Smooth muscle cell (in vitro differentiated cells): ENCODE measurements around the gene LYSMD2. TPM values are rescaled to one million over a fixed set of nuclear protein-coding genes. Genes with fewer than 3 reads are reported as not detected.
A peak's percentile ranks its signal among the peaks of the same experiment; 100 is the strongest.

ENCODE experiments used
- DNase-seq: peaks from one replicate; lab custom pipeline; 2025; ENCODE audit not compliant: unreplicated experiment; lab: John Stamatoyannopoulos, UW
- H2AFZ ChIP-seq: fragments of 200-600 bp; sonication (generic); 2 replicates; pipeline ENCODE4 v1.6.0; 2016; ENCODE audit warnings: antibody characterized with exemption, low read depth, mild to moderate bottlenecking
- H3F3A ChIP-seq: fragments of 200-600 bp; sonication (generic); 2 replicates; pipeline ENCODE4 v1.6.0; 2017; ENCODE audit warnings: antibody characterized with exemption, low read depth
- H3K27ac ChIP-seq: fragments of 200-600 bp; sonication (generic); 2 replicates; pipeline ENCODE4 v1.5.1; 2016; ENCODE audit warnings: low read depth, mild to moderate bottlenecking
- H3K27me3 ChIP-seq: fragments of 200-600 bp; sonication (generic); 2 replicates; pipeline ENCODE4 v1.6.1; 2016; ENCODE audit warnings: low read depth, mild to moderate bottlenecking
- H3K36me3 ChIP-seq: fragments of 200-600 bp; sonication (generic); 2 replicates; pipeline ENCODE4 v1.5.1; 2016; ENCODE audit warnings: low read depth
- H3K4me1 ChIP-seq: fragments of 200-600 bp; sonication (generic); 2 replicates; pipeline ENCODE4 v1.5.1; 2016; ENCODE audit warnings: low read depth
- H3K4me2 ChIP-seq: fragments of 200-600 bp; sonication (generic); 2 replicates; pipeline ENCODE4 v1.6.0; 2016; ENCODE audit warnings: mild to moderate bottlenecking
- H3K4me3 ChIP-seq: fragments of 200-600 bp; sonication (generic); 2 replicates; pipeline ENCODE4 v1.5.1; 2016; ENCODE audit warnings: mild to moderate bottlenecking
- H3K79me2 ChIP-seq: fragments of 200-600 bp; sonication (generic); 2 replicates; pipeline ENCODE4 v1.6.0; 2016; ENCODE audit warnings: low read depth, mild to moderate bottlenecking
- H3K9ac ChIP-seq: fragments of 200-600 bp; sonication (generic); 2 replicates; pipeline ENCODE4 v1.6.0; 2016; ENCODE audit warnings: low read depth
- H3K9me3 ChIP-seq: fragments of 200-600 bp; sonication (generic); replicated peaks from 2 replicates; pipeline ENCODE4 v1.5.1; 2016; ENCODE audit warnings: low read depth
- H4K20me1 ChIP-seq: fragments of 200-600 bp; sonication (generic); 2 replicates; pipeline ENCODE4 v1.6.0; 2016; ENCODE audit warnings: low read depth
- WGBS: methylation state at CpG from one replicate; pipeline ENCODE4 v1.1.7; 2016; ENCODE audit warnings: low lambda C conversion rate; 5-methylcytosine and 5-hydroxymethylcytosine counted together
- polyA plus RNA-seq: library from polyadenylated mRNA; unstranded; fragments of >200 nt; fragmentation: Nextera tagmentation; extraction: Ambion mirVana; gene quantifications from 2 replicates; pipeline ENCODE4 v1.2.1, GENCODE V29; 2016
- total RNA-seq: library from RNA; depleted of rRNA; stranded (reverse); fragments of >200 nt; gene quantifications from 2 replicates; pipeline ENCODE4 v1.2.3, GENCODE V29; 2014
- TF ChIP-seq, protein P1 (sequence below): fragments of 200-600 bp; sonication (generic); IDR thresholded peaks from 2 replicates; pipeline ENCODE4 v1.5.1; 2017; ENCODE audit warnings: borderline replicate concordance, mild to moderate bottlenecking, antibody characterized with exemption; ENCODE audit not compliant: insufficient read depth, poor library complexity, severe bottlenecking

LYSMD2 gene
- total and polyA plus RNA-seq, 2 experiments from 2014 or later: 1.1 to 3.6 TPM

DNA sequence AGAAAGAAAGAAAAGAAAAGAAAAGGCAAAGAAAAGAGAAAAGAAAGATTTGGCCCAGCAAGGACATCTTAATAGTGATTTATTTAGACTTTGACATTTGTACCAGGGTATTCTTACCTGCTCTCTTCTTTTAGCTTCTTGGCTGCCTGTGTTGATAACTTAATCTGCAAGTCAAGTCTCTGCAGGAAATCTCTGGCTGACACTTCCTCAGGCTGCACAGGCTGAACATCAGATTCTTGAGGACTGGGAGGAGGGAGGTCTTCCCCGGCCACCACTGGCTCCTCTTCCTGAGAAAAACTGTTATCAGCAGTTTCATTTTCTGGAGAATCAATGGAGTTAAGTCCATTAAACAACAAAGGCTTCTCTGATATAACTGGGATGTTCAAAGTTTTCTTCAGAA, 12.8 kb downstream of the LYSMD2 start:
- Histone ChIP-seq H3F3A (peaks cover 26% of the 10 kb centered on the region), H3K27ac (peak overlapping the region; percentile 10), H3K4me3 (no peak overlapping the region), H3K27me3 (no peaks in the 10 kb centered on the region), H2AFZ (no peak overlapping the region), H3K4me1 (peaks cover 21% of the 10 kb centered on the region), H3K36me3 (no peaks in the 10 kb centered on the region), H3K9ac (no peak overlapping the region), H3K4me2 (peak overlapping the region; percentile 40), H3K9me3 (no peaks in the 10 kb centered on the region), H4K20me1 (no peaks in the 10 kb centered on the region), H3K79me2 (no peaks in the 10 kb centered on the region)
- WGBS: 11% methylated on average over 1 of the region's 1 CpG
- no peak for DNase-seq
- TF ChIP-seq, protein P1, sequence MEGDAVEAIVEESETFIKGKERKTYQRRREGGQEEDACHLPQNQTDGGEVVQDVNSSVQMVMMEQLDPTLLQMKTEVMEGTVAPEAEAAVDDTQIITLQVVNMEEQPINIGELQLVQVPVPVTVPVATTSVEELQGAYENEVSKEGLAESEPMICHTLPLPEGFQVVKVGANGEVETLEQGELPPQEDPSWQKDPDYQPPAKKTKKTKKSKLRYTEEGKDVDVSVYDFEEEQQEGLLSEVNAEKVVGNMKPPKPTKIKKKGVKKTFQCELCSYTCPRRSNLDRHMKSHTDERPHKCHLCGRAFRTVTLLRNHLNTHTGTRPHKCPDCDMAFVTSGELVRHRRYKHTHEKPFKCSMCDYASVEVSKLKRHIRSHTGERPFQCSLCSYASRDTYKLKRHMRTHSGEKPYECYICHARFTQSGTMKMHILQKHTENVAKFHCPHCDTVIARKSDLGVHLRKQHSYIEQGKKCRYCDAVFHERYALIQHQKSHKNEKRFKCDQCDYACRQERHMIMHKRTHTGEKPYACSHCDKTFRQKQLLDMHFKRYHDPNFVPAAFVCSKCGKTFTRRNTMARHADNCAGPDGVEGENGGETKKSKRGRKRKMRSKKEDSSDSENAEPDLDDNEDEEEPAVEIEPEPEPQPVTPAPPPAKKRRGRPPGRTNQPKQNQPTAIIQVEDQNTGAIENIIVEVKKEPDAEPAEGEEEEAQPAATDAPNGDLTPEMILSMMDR: no peak

DNA sequence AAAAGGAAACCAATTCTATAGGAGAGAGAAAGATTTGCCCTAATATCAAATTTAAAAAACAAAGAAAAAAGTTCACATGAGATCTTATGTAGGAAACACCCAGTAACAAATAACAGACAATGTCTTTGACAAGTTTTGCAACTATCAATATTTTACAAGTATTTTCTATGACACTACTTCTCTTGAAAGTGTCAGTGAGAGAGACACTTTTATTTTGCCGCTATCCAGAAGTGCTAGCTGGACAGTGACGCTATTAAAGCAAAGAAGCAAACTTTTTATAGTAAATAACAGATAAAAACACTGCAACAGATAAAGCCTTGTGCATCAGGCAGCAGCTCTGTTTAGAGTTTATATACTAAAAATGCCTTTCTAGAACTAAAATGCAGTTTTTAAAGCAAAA, 13.3 kb downstream of the LYSMD2 start:
- DNase-seq: no peak
- no peaks in the 10 kb centered on the region for H3K79me2 ChIP-seq
- H3K36me3 ChIP-seq: no peaks in the 10 kb centered on the region
- no peaks in the 10 kb centered on the region for H3K9me3 ChIP-seq
- no peak overlapping the region for H3K4me3 ChIP-seq
- WGBS: 14% methylated on average over 2 of the region's 2 CpGs
- H3F3A ChIP-seq: peaks cover 26% of the 10 kb centered on the region
- H3K27ac ChIP-seq: no peak overlapping the region
- peak overlapping the region; percentile 40 for H3K4me2 ChIP-seq
- no peak overlapping the region for H2AFZ ChIP-seq
- H4K20me1 ChIP-seq: no peaks in the 10 kb centered on the region
- TF ChIP-seq, protein P1: no peak
- no peaks in the 10 kb centered on the region for H3K27me3 ChIP-seq
- H3K9ac ChIP-seq: no peak overlapping the region
- H3K4me1 ChIP-seq: peaks cover 21% of the 10 kb centered on the region

DNA sequence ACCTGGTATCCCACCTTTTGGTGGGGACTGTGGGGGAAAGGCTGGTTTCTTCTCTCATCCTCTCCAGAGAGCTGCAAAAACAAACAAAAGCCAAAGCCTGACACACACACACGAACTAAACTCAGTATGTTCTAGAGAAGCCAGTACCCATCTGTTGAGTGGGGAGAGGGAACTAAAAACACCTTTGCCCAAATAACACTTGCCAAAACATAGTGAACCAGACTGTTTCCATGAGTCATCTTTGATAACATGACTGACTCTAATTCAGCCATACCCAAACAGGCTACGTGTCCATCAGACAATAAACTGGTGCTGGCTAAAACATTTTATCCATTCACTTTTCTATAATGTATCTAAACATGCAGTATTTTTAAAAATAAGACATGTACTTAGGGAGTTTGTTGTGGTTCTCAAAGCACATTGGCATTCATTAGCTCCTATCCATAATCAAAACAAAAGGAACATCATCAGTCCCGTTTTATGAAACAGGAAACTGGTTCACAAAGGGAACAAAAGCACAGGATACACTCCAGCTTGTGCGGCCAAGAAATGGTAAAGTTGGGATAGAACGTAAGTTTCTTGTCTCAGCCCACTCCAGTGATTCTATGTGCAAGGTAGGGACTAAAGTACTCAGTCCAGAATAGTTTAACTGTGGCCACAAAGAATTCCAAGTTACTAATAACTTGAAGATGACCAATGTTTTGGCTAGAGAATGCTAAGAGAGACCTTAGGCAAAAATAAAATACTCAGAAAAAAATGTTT, 16.1 kb downstream of the LYSMD2 start:
- Histone ChIP-seq H3K36me3 (no peaks in the 10 kb centered on the region), H2AFZ (no peak overlapping the region), H3K4me1 (peaks cover 13% of the 10 kb centered on the region), H3K9me3 (no peaks in the 10 kb centered on the region), H3K79me2 (no peaks in the 10 kb centered on the region), H3K27me3 (no peaks in the 10 kb centered on the region), H3K4me3 (no peak overlapping the region), H3K4me2 (peak overlapping the region; percentile 3), H3F3A (peaks cover 13% of the 10 kb centered on the region), H3K9ac (no peak overlapping the region), H3K27ac (no peak overlapping the region), H4K20me1 (no peaks in the 10 kb centered on the region)
- 59% methylated on average over 5 of the region's 5 CpGs for WGBS
- TF ChIP-seq, protein P1: no peak
- DNase-seq: no peak
